ENCODE data around the gene UBXN7.
"Not testable (repeated sequence)": the region's sequence is repeated elsewhere in the genome, so short reads cannot be mapped to it uniquely, and the experiment has no call there.

GRCh38 chr3:196302551-196302950 lies 129.7 kb downstream of the UBXN7 start:
- not testable (repeated sequence) for TF ChIP-seq CTCF (CRISPR knock-in tag; IDR thresholded peaks at IDR 0.05); ZNF274 (CRISPR knock-in tag; IDR thresholded peaks at IDR 0.05); PATZ1 (CRISPR knock-in tag; IDR thresholded peaks at IDR 0.05); EP300 (IDR thresholded peaks at IDR 0.05; ENCODE audit: low read depth in 2 of 2, low read length in 2 of 2); EP300 (CRISPR knock-in tag; IDR thresholded peaks at IDR 0.05; ENCODE audit: borderline replicate concordance); CBX1 (IDR thresholded peaks at IDR 0.05; ENCODE audit: low read depth); TCF12 (IDR thresholded peaks at IDR 0.05); TCF12 (CRISPR knock-in tag; IDR thresholded peaks at IDR 0.05); TRIM22 (IDR thresholded peaks at IDR 0.05)
